Middle frontal gyrus (tissue), 1 donor: ENCODE results near the gene PALS2.

Experiments used
- DNase-seq: peaks from one replicate; pipeline ENCODE4 v3.0.0-alpha.2; 2015; ENCODE audit warnings: low spot score; ENCODE audit errors: extremely low spot score

The PALS2 gene

DNA sequence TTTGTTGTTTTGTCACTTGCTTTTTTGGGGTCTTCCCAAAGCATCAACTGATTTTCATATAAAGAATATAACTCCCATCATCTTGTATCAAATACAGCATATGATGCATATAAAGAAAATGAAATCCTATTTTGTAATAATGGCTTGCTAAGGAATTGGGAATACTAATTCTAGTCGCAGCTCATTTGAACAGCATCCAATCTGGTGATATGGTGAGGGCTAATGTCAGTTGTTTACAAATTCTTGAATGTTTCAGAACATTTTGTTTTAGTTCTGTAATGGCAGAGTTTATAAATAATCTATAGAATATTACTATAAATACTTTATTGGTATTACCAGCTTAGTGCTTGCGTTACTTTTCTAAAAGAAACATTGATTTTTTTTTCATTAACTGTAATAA lies 8.9 kb downstream of the PALS2 start:
- no peak for DNase-seq

DNA sequence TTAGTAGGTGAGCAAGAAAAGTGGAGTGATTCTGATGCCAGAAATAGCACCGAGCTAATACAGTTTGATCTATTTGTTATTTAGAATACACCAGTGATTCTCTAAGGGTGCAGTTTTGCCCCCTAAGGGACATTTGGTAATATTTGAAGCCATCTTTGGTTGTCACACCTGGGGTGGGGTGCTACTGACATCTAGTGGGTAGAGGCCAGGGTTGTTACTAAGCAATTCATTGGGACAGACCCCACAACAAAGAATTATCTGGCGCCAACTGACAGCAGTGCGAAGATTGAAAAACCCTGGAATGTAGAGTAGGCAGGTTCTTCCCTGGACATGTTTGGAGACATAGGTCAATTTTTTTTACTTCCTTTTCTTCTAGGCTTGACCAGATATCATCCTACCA lies 14.6 kb downstream of the PALS2 start:
- DNase-seq = peak; percentile 1

DNA sequence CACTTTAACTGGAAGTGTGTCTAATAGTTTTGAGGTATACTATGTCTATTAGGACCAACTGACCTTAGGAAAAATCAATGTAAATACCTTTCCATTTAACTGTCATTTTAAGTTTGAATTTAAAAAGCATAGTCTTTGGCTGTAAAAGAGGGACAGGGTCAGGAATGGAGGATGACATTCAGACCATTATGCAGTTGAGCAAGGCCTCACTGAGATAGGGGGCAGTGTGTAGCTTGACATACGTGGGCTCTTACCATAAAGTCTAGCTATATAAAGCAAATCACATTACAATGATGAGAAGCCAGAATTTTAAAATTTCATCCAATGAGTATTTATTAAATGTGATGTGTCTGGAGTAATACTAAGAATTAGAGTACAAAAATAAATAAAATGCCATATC lies 17.9 kb downstream of the PALS2 start:
- no peak for DNase-seq

DNA sequence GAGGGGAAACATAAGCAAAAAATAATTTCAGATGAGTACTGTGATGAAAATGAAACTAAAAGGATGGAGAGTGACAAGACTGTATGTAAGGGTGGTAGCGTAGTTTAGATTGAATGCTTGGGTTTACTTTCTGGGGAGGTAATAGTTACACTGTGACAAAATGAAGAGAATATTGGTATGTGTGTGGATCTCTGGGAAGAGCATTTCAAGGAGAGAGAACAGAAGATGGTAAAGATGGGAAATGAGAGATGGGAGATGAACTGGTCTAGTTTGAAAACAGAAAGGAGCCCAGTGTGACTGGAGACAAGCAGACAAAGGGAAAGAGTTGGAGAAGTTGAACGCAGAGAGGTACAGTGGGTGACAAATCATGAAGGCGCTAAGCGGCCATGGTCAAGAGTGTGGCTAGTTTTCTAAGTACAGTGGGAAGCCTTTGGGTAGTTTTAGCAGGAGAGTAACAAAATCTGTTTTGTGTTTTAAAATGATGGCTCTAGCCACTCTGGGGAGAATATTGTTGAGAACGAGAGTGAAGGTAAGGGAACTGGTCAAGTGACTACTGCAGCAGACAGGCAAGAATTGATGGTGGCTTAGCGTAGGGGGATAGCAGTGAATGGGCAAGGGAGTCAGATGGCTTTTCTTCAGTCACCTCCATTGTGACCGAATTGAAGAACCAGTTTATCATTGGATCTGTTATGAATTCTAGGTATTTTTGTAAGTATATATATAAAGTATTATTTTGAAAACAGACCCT lies 22.6 kb downstream of the PALS2 start:
- DNase-seq = no peak

DNA sequence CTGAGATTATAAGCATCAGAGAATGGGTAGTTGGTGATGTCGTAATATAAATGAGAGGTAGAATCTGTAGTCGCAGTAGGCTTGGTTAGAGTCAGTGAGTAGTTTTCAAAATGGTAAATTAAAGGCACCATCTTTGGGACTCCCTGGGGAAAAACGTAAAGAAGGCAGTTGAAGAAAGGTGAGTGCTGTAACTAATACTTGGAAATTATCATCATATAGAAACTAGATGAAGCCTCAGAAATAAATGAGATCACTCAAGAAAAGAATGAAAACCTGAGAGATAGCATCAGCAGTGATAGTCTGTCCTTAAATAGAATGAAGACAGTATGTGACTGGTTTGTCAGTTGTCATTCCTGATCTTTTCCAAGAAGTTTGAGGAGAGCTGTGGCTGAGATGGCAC lies 23.8 kb downstream of the PALS2 start:
- DNase-seq = no peak

DNA sequence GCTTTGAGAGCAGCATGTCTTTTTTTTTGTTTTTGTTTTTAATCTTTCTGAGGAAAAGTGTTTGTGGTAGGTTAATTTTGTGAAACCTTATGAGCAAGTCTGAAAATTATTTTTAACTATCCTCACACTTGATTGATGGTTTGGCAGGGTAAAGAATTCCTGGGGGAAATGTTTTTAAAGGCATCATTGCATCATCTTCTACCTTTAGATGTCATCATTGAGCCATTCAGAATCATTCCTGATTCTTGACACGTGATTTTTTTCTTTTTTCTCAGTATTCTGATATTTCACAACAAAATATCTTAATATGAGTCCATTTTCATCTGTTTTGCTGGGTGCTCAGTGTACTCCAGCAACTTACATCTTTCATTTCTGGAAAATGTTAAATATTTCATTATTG lies 28.3 kb downstream of the PALS2 start:
- DNase-seq = no peak

DNA sequence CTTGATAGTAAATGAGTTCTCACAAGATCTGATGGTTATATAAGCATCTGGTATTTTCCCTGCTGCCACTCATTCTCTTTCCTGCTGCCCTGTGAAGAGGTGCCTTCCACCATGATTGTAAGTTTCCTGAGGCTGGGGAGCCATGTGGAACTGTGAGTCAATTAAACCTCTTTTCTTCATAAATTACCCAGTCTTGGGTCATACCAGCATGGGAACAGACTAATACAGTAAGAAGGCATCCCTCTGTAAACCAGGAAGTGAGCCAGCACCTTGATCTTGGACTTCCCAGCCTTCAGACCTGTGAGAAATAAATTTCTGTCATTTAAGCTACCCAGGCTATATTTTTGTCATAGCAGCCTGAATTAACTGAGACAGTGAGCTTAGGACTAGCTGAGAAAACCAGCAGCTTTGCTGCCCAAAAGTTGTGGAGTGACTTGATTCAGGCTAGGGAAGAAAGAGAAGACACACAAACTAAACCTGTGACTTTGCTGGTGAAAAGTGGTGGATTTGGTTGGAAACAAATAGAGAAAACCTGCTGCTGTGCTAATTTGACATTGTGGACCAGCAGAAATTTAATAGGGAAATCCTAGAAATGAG lies 29.7 kb downstream of the PALS2 start:
- no peak for DNase-seq

DNA sequence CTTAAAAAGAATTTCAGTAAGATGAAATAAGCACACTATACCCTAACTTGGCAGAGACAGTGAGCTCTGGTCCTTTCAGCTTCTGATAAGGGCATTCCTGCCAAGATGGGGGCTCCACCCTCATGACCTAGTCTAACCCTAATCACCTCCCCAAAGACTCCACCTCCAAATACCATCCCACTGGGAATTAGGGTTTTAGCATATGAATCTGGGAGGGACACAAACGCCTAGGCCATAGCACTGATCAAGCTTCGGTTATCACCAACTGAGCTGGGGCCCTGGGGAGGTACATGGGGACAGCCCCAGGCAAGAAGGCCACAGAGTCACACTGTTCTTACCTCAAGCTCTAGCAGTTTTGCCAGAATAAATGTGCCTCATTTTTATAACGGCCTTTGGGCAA lies 31.4 kb downstream of the PALS2 start:
- DNase-seq = no peak

DNA sequence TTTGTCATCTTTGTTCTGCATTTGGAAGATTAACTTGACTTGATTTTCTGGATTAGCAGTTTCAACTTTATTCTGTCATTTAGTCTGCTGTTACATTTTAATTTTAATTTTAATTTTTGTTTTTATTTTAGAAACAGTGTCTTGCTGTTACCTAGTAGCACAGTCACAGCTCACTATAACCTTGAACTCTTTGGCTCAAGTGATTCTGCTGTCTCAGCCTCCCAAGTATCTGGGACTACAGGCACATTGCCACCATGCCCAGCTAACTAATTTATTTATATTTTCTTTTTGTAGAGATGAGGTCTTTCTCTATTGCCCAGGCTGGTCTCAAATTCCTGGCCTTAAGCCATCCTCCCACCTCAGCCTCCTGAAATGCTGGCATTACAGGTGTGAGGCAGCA lies 35.3 kb downstream of the PALS2 start:
- DNase-seq = no peak

DNA sequence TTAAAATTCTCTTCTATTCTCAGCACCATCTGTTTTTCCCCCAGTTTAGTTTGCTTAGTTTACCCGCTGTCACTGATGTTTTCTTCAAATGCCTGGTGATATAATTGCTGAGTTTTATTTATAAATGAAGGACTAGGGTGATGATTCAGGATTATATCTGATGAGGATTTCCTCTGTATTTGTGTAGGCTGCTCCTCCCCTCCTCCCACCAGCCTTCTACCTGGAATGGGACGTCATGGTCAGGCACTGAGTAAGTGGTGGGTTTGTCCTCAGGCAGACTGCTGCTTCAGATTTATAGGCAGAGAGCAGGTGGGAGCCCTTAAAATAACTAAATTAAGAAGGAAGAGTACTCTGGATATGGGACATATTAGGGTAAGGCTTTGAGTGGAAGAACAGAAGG lies 35.8 kb downstream of the PALS2 start:
- DNase-seq = no peak

DNA sequence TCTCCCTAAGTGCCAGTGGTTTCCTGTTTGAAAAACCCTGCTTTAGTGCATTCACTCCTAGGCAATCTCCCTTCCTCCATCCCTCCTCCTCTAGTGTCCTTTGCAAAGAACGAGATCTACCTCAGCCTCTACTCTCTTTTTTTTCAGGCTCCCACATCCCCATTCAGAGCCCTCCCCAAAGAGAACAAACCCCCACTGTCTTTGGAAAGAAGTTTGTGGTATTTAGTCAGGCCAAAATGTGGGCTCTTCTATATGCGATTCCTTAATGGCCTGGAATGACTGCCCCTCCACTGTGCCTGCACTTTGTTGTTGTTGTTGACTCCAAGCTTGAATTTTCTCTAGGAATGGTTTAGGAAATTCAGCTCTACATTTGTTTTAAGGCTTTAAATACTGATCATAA lies 36.3 kb downstream of the PALS2 start:
- DNase-seq = no peak

DNA sequence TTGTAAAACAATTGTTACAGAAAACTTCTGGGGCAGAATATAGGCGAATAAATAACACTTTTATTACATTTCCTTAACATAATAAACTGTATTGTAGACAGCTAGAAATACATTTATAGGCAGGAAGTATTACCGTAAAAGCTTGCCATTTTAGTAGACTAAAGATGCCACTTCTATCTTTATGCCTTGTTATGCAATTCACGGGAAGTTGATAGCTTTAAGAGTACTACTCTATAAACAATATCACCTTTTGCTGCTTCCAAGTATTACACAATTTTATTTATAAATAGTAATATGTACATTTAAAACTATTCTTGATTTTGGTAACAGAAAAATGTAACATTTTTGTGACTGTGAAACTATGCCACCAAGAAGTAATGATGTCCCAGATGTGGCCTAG lies 37.9 kb downstream of the PALS2 start:
- no peak for DNase-seq

DNA sequence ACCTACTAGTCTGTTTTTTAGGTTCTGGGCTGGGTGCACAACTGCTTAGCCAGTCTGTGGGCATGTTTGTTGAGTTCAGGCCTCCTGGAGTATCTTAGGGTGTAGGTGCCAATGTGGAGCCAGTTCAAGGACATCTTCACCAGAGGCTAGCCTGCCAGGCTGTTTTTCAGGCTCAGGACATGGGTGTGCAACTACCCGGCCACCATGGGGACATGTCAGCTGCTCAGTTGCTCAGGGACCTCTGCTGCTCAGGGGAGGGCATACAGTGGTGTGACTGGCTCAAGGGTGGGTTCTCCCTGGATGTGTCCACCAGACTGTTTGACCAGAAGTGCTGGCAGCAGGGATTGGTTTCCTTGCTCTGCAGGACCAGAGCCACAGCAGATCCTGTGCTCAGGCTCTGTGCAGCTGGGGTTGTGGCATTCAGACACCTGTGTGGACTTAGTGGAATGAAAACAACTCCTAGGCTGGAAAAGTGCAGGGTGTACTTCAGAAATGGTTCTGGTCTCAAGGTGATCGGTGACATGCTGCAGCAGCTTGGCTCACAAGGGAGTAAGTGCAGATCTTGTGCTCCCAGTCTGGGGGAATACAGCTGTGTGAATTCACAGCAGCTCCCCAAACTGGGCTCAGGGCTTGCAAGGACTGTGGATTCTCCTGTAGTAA lies 44.8 kb downstream of the PALS2 start:
- DNase-seq = no peak

DNA sequence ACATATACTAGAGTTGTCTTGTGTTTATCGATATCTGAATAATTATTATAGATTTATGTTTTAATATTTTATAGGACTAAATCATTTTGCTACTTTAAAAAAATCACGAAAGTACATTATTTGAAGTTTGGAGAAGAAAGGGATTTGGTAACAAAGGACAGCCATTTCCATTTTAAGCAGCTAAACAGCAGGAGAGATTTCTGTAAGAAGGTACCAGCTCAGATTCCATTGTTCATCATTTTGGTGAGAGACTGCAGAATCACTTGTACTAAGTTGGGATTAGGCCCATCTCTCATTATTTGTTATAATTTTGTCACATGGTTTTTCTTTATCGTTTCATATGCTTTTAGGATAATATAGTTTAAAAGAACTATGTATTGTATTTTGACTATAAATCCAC lies 46.7 kb downstream of the PALS2 start:
- DNase-seq = no peak

DNA sequence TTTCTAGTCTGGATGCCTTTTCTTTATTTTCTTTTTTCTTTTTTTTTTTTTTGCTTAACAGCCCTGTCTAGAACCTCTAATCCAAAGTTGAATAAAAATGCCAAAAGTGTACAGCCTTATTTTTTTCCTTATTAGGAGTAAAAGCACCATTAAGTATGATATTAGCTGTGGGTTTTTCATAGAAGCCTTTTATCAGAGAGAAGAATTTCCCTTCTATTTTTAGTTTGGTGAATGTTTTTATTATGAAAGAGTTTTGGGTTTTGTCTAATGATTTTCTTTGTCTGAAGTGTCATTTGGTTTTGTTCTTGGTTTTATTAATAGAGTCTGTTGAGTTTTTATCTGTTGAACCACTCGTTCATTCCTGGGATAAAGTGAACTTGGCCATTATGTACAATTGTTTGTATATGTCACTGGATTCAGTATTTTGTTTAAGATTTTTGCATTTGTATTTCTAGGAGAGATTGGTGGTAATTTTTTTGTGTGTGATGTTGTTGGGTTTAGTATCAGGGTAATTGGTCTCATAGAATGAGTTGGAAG lies 49.5 kb downstream of the PALS2 start:
- DNase-seq = no peak
